GM23338 (cell line): Measurements from ENCODE around the gene ZNF783.

Experiments
- CTCF ChIP-seq, 2 experiments: fragments of 200-600 bp in 1 of 2; sonication (generic) in 1 of 2; conservative IDR thresholded peaks; 2 replicates each; pipeline versions ENCODE4 v1.5.1 to v1.6.1; 2016 to 2017; ENCODE audit warnings: antibody characterized with exemption in 2 of 2, low read depth in 2 of 2, mild to moderate bottlenecking in 2 of 2, moderate library complexity in 1 of 2
- EZH2 ChIP-seq: fragments of 200-600 bp; sonication (generic); IDR thresholded peaks from one replicate; pipeline ENCODE4 v1.8.0; 2017; ENCODE audit warnings: antibody characterized with exemption, mild to moderate bottlenecking, low read depth; ENCODE audit not compliant: unreplicated experiment
- NANOG ChIP-seq: IDR thresholded peaks from 2 replicates; pipeline ENCODE4 v1.6.1; 2016; ENCODE audit warnings: antibody characterized with exemption, borderline replicate concordance
- TF ChIP-seq, protein P1 (sequence below): IDR thresholded peaks from one replicate; pipeline ENCODE4 v1.6.1; 2018; ENCODE audit warnings: antibody characterized with exemption; ENCODE audit not compliant: unreplicated experiment

GRCh38 chr7:149284343-149284742 is 22.3 kb downstream of the ZNF783 start:
- TF ChIP-seq CTCF (conservative IDR thresholded peaks at IDR 0.05; ENCODE audit: low read depth in 2 of 2) (no peak), EZH2 (no peak), NANOG (no peak)
- TF ChIP-seq, protein P1, sequence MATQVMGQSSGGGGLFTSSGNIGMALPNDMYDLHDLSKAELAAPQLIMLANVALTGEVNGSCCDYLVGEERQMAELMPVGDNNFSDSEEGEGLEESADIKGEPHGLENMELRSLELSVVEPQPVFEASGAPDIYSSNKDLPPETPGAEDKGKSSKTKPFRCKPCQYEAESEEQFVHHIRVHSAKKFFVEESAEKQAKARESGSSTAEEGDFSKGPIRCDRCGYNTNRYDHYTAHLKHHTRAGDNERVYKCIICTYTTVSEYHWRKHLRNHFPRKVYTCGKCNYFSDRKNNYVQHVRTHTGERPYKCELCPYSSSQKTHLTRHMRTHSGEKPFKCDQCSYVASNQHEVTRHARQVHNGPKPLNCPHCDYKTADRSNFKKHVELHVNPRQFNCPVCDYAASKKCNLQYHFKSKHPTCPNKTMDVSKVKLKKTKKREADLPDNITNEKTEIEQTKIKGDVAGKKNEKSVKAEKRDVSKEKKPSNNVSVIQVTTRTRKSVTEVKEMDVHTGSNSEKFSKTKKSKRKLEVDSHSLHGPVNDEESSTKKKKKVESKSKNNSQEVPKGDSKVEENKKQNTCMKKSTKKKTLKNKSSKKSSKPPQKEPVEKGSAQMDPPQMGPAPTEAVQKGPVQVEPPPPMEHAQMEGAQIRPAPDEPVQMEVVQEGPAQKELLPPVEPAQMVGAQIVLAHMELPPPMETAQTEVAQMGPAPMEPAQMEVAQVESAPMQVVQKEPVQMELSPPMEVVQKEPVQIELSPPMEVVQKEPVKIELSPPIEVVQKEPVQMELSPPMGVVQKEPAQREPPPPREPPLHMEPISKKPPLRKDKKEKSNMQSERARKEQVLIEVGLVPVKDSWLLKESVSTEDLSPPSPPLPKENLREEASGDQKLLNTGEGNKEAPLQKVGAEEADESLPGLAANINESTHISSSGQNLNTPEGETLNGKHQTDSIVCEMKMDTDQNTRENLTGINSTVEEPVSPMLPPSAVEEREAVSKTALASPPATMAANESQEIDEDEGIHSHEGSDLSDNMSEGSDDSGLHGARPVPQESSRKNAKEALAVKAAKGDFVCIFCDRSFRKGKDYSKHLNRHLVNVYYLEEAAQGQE, result no peak
